GM12878 (cell line): ENCODE data around the gene ITIH5. TPM values are rescaled to one million over a fixed set of nuclear protein-coding genes. Genes with fewer than 3 reads are reported as not detected.

ENCODE experiments used
- ATAC-seq: fragments of 200-7000 bp; cut with Tn5 transposase; 3 replicates; pipeline ENCODE4 v1.9.1; 2020; ENCODE audit warnings: mild to moderate bottlenecking, moderate library complexity
- BruUV-seq: library from RNA; stranded (reverse); fragments of 400-500 nt; replicated peaks from 2 replicates; lab custom pipeline; 2021; lab: Mats Ljungman, UMichigan
- CTCF ChIA-PET: fragments of 300-600 bp; sonication (Branson Sonifier 250); formaldehyde crosslinking; extraction: SDS; loops from one replicate; lab custom pipeline; 2021; ENCODE audit warnings: inconsistent platforms; lab: Yijun Ruan, JAX
- POLR2A ChIA-PET: fragments of 350-600 bp; formaldehyde crosslinking; extraction: SDS; loops from one replicate; lab custom pipeline; 2021; ENCODE audit warnings: inconsistent platforms; lab: Charles Lee
- RAD21 ChIA-PET: fragments of 300-600 bp; sonication (Branson Sonifier 250); formaldehyde crosslinking; loops from one replicate; lab custom pipeline; 2023; ENCODE audit warnings: antibody characterized with exemption; ENCODE audit not compliant: unreplicated experiment; lab: Charles Lee
- SMC1A ChIA-PET: fragments of 300-600 bp; sonication (Branson Sonifier 250); formaldehyde crosslinking; loops from one replicate; lab custom pipeline; 2023; ENCODE audit not compliant: unreplicated experiment, uncharacterized antibody; lab: Charles Lee
- DNase-seq: peaks from one replicate; pipeline ENCODE4 v3.0.0-alpha.2; 2011; ENCODE audit warnings: low read depth, low spot score
- FAIRE-seq: peaks from 3 replicates; lab custom pipeline; 2011; peaks lifted over from hg19 to GRCh38; lab: Jason Lieb, UNC
- H2AFZ ChIP-seq: 2 replicates; pipeline ENCODE4 v1.6.0; 2011; ENCODE audit warnings: low read depth, low read length, control low read depth; ENCODE audit not compliant: control insufficient read depth
- H3K27ac ChIP-seq: 2 replicates; pipeline ENCODE4 v1.5.1; 2011; ENCODE audit warnings: control low read depth; ENCODE audit not compliant: control insufficient read depth, insufficient read depth
- H3K27me3 ChIP-seq, 2 experiments: replicated peaks in 1 of 2; 2 replicates each; pipeline versions ENCODE4 v1.6.0 to v1.6.1; 2011; ENCODE audit warnings: low read length in 1 of 2; ENCODE audit not compliant: control insufficient read depth in 2 of 2, insufficient read depth in 2 of 2
- H3K36me3 ChIP-seq, 2 experiments: 2 replicates each; pipeline ENCODE4 v1.5.1; 2011; ENCODE audit warnings: low read length in 1 of 2; ENCODE audit not compliant: control insufficient read depth in 2 of 2, insufficient read depth in 2 of 2
- H3K4me1 ChIP-seq: 2 replicates; pipeline ENCODE4 v1.6.1; 2011; ENCODE audit warnings: mild to moderate bottlenecking, low read length, moderate library complexity, mixed read lengths; ENCODE audit not compliant: control insufficient read depth, insufficient read depth
- H3K4me2 ChIP-seq: 2 replicates; pipeline ENCODE4 v1.6.0; 2011; ENCODE audit warnings: control low read depth; ENCODE audit not compliant: control insufficient read depth, insufficient read depth
- H3K4me3 ChIP-seq: fragments of 200-600 bp; sonication (generic); 2 replicates; pipeline ENCODE4 v1.5.1; 2016
- H3K79me2 ChIP-seq: 2 replicates; pipeline ENCODE4 v1.6.0; 2011; ENCODE audit warnings: low read length; ENCODE audit not compliant: control insufficient read depth, insufficient read depth
- H3K9ac ChIP-seq: 2 replicates; pipeline ENCODE4 v1.8.0; 2011; ENCODE audit warnings: low read length, control low read depth, mixed read lengths; ENCODE audit not compliant: control insufficient read depth, insufficient read depth
- H3K9me3 ChIP-seq: replicated peaks from 3 replicates; pipeline ENCODE4 v1.5.1; 2011; ENCODE audit warnings: mild to moderate bottlenecking, low read length; ENCODE audit not compliant: control insufficient read depth, insufficient read depth
- H4K20me1 ChIP-seq: 2 replicates; pipeline ENCODE4 v1.6.0; 2011; ENCODE audit not compliant: control insufficient read depth, insufficient read depth
- CEBPB ChIP-seq, 2 experiments: fragments of 150-350 bp in 1 of 2; IDR thresholded peaks; 2 replicates each; pipeline ENCODE4 v1.6.1; 2012 to 2014; ENCODE audit warnings: low read depth in 2 of 2, low read length in 2 of 2, borderline replicate concordance in 1 of 2, inconsistent platforms in 1 of 2
- FOS ChIP-seq: IDR thresholded peaks from 3 replicates; pipeline ENCODE4 v1.6.1; 2011; ENCODE audit warnings: borderline replicate concordance; ENCODE audit not compliant: insufficient read length; ENCODE audit errors: extremely low read depth
- NR2C1 ChIP-seq: fragments of 450-650 bp; IDR thresholded peaks from 2 replicates; pipeline ENCODE4 v1.6.1; 2017; ENCODE audit warnings: antibody characterized with exemption, mild to moderate bottlenecking, moderate library complexity
- NR2C2 ChIP-seq: IDR thresholded peaks from 2 replicates; pipeline ENCODE4 v1.6.1; 2011; ENCODE audit warnings: borderline replicate concordance, low read depth; ENCODE audit not compliant: control insufficient read depth, insufficient read length
- PBX3 ChIP-seq: IDR thresholded peaks from 2 replicates; pipeline ENCODE4 v1.6.1; 2011; ENCODE audit warnings: mild to moderate bottlenecking, low read depth, low read length, moderate library complexity; ENCODE audit not compliant: insufficient replicate concordance
- PKNOX1 ChIP-seq: fragments of 450-650 bp; IDR thresholded peaks from 2 replicates; pipeline ENCODE4 v1.6.1; 2016; ENCODE audit warnings: mild to moderate bottlenecking
- RBBP5 ChIP-seq: fragments of 200-600 bp; sonication (generic); conservative IDR thresholded peaks from 2 replicates; pipeline ENCODE4 v1.6.1; 2016
- SMARCA5 ChIP-seq: fragments of 450-650 bp; IDR thresholded peaks from 2 replicates; pipeline ENCODE4 v1.6.1; 2017; ENCODE audit warnings: mild to moderate bottlenecking
- SREBF1 ChIP-seq: IDR thresholded peaks from 2 replicates; pipeline ENCODE4 v1.6.1; 2012; ENCODE audit warnings: mild to moderate bottlenecking, low read length
- TAF1 ChIP-seq: IDR thresholded peaks from 2 replicates; pipeline ENCODE4 v1.6.1; 2011; ENCODE audit warnings: mild to moderate bottlenecking, low read depth, low read length, borderline replicate concordance
- ZNF384 ChIP-seq: IDR thresholded peaks from 2 replicates; pipeline ENCODE4 v1.6.1; 2012; ENCODE audit warnings: low read depth, mild to moderate bottlenecking, low read length, improper control_type of control experiment, borderline replicate concordance
- ZNF622 ChIP-seq: fragments of 450-650 bp; IDR thresholded peaks from 2 replicates; pipeline ENCODE4 v1.6.1; 2017; ENCODE audit warnings: mild to moderate bottlenecking, inconsistent platforms
- ZNF687 ChIP-seq: fragments of 450-650 bp; IDR thresholded peaks from 2 replicates; pipeline ENCODE4 v1.6.1; 2017; ENCODE audit warnings: mild to moderate bottlenecking, moderate library complexity
- WGBS: methylation state at CpG from one replicate; pipeline ENCODE4 v1.1.6; 2016; ENCODE audit warnings: low lambda C conversion rate; ENCODE audit not compliant: insufficient replicate concordance, insufficient coverage; ENCODE audit errors: missing lambda C conversion rate; 5-methylcytosine and 5-hydroxymethylcytosine counted together
- in situ Hi-C: fragments of 300-500 bp; cut with MboI; formaldehyde crosslinking; loops from 9 replicates; pipeline ENCODE4 v1.14.3; 2018; ENCODE audit warnings: mixed read lengths
- intact Hi-C: fragments of 100-400 bp; cut with micrococcal nuclease; formaldehyde crosslinking; loops from one replicate; pipeline ENCODE4 v1.14.2; 2022; ENCODE audit not compliant: unreplicated experiment
- polyA plus RNA-seq, 11 experiments: library from polyadenylated mRNA; depleted of rRNA in 4 of 11; unstranded in 6 of 11; stranded (reverse) in 5 of 11; fragments of >200 nt; fragmentation: Nextera tagmentation in 4 of 11; fragmentation: Illumina TruSeq in 1 of 11; extraction: Ambion mirVana in 4 of 11; extraction: Trizol in 1 of 11; gene quantifications; 1 replicate in 1 of 11; 2 replicates in 10 of 11; pipeline versions ENCODE4 v1.2.1 to v1.2.3, GENCODE V29; 2011 to 2016; ENCODE audit warnings: inconsistent platforms in 2 of 11, missing spikeins in 2 of 11, low read depth in 1 of 11
- total RNA-seq, 4 experiments: library from RNA; depleted of rRNA in 3 of 4; stranded (reverse); fragments of >200 nt in 3 of 4; fragmentation: Illumina TruSeq in 1 of 4; extraction: Trizol in 1 of 4; gene quantifications; 2 replicates each; pipeline versions ENCODE4 v1.2.1 to v1.2.3, GENCODE V29; 2013 to 2021
- TF ChIP-seq, protein P1 (sequence below): IDR thresholded peaks from 2 replicates; pipeline ENCODE4 v1.6.1; 2012; ENCODE audit warnings: low read depth, low read length, improper control_type of control experiment

Gene ITIH5
- total and polyA plus RNA-seq, 10 of the 15 experiments (the other 5 are each of a cell fraction or from before 2014, with no cell fraction given): 0.14 to 0.43 (median 0.21) TPM; not detected in 7

DNA sequence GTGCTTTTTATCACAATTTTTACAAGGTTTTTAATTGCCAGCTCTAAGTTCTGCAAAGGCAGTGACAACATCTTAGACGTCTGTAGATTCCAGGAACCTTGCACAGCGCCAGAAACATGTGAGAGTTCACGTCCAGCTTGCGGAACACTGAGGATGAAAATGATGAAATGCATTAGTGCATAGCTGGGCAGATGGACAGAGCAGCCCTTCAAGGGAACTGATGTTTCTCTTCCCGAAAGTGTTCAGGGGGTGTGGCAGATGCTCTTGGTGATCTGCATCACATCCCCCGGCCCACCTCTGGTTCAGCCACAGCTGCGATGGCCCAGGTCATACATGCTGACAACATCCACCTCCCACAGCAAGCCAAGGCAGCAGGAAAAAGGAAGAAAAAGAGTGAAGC lies 40.9 kb downstream of the ITIH5 start (continued):
- TF ChIP-seq, protein P1, sequence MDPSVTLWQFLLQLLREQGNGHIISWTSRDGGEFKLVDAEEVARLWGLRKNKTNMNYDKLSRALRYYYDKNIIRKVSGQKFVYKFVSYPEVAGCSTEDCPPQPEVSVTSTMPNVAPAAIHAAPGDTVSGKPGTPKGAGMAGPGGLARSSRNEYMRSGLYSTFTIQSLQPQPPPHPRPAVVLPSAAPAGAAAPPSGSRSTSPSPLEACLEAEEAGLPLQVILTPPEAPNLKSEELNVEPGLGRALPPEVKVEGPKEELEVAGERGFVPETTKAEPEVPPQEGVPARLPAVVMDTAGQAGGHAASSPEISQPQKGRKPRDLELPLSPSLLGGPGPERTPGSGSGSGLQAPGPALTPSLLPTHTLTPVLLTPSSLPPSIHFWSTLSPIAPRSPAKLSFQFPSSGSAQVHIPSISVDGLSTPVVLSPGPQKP: no peak

GRCh38 chr10:7625009-7625408 lies 41.8 kb downstream of the ITIH5 start:
- Histone ChIP-seq H3K4me3 (no peak overlapping the region), H3K36me3 (no peaks in the 10 kb centered on the region), H3K4me1 (no peaks in the 10 kb centered on the region), H4K20me1 (no peaks in the 10 kb centered on the region), H3K9ac (no peak overlapping the region), H3K27ac (no peak overlapping the region), H3K9me3 (no peaks in the 10 kb centered on the region; the same call in 2 of the 3 replicates), H3K27me3 (peaks cover 0 to 2% of the 10 kb centered on the region in 2 experiments; a peak in 1 of 4 replicates), H3K4me2 (no peak overlapping the region), H3K79me2 (no peaks in the 10 kb centered on the region), H2AFZ (no peak overlapping the region)
- FAIRE-seq (no peak), DNase-seq (no peak), ATAC-seq (no peak)
- POLR2A ChIA-PET: no interaction called here
- BruUV-seq: no TSS peak
- intact Hi-C loops (no loop called here), in situ Hi-C loops (no loop called here)
- SMC1A ChIA-PET: interaction anchor here (1.1 to 1.6 kb wide), 2 partner anchors 21 to 100 kb away, joined by 3 to 4 read pairs; no protein-coding TSS in a partner anchor
- RAD21 ChIA-PET: no interaction called here
- CTCF ChIA-PET: interaction anchor here (4.7 kb wide), 1 partner anchor 100 kb away, joined by 39 read pairs; no protein-coding TSS in a partner anchor
- WGBS: 44% methylated on average over 2 of the region's 2 CpGs
- TF ChIP-seq NR2C2 (no peak), SREBF1 (no peak), RBBP5 (no peak), ZNF687 (no peak), PBX3 (no peak), FOS (no peak), TAF1 (no peak), ZNF622 (no peak), PKNOX1 (no peak), CEBPB (IDR thresholded peaks at IDR 0.05; ENCODE audit: borderline replicate concordance in 1 of 2, low read depth in 2 of 2, low read length in 2 of 2) (no peak), SMARCA5 (no peak), ZNF384 (no peak), NR2C1 (no peak)
